ENCODE results near the gene SF3B2. TPM values are rescaled to one million over a fixed set of nuclear protein-coding genes. Genes with fewer than 3 reads are reported as not detected.
"Not testable (repeated sequence)": the region's sequence is repeated elsewhere in the genome, so short reads cannot be mapped to it uniquely, and the experiment has no call there.

Gene SF3B2
- total RNA-seq, 1 donor from 2014 or later: 181 TPM

GRCh38 chr11:66006891-66007176, 45.3 kb upstream of the SF3B2 start:
- TF ChIP-seq, protein P1, sequence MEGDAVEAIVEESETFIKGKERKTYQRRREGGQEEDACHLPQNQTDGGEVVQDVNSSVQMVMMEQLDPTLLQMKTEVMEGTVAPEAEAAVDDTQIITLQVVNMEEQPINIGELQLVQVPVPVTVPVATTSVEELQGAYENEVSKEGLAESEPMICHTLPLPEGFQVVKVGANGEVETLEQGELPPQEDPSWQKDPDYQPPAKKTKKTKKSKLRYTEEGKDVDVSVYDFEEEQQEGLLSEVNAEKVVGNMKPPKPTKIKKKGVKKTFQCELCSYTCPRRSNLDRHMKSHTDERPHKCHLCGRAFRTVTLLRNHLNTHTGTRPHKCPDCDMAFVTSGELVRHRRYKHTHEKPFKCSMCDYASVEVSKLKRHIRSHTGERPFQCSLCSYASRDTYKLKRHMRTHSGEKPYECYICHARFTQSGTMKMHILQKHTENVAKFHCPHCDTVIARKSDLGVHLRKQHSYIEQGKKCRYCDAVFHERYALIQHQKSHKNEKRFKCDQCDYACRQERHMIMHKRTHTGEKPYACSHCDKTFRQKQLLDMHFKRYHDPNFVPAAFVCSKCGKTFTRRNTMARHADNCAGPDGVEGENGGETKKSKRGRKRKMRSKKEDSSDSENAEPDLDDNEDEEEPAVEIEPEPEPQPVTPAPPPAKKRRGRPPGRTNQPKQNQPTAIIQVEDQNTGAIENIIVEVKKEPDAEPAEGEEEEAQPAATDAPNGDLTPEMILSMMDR (IDR thresholded peaks at IDR 0.05; ENCODE audit: insufficient read depth, low read length, poor library complexity, severe bottlenecking): no peak
- no peak overlapping the region for H3K4me3 ChIP-seq (ENCODE audit: low read depth, low read length)
- no peak for DNase-seq (ENCODE audit: low read depth)
- H3K27me3 ChIP-seq (ENCODE audit: control insufficient read depth, insufficient read depth, low read length): no peaks in the 10 kb centered on the region
- no peaks in the 10 kb centered on the region for H3K36me3 ChIP-seq (ENCODE audit: control insufficient read depth, insufficient read depth, low read length)

DNA sequence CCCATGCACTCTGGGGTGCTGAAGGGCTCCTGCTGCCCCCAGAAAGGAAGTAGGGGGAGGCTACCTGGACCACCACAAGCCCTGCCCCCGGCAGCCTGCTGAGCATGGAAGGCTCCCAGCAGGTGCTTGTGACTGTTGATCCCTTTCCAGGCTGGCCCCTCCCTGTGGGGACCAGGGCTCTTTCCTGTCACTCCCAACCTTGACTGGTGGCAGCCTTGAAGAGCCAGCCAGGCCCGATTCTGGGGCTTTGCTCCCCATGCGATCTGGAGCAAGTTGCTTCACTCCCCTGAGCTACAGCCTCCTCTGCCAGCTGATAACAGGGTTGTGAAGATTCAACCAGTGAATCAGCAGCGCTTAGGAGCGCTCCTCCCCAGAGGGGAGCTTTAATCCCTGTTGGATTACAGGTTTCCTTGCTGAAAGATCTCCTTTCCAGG, 44.9 kb upstream of the SF3B2 start:
- Histone ChIP-seq H3K36me3 (ENCODE audit: control insufficient read depth, insufficient read depth, low read length) (no peaks in the 10 kb centered on the region), H3K4me3 (ENCODE audit: low read depth, low read length) (no peak overlapping the region), H3K27me3 (ENCODE audit: control insufficient read depth, insufficient read depth, low read length) (peaks cover 2% of the 10 kb centered on the region)
- DNase-seq (ENCODE audit: low read depth): no peak
- TF ChIP-seq, protein P1 (IDR thresholded peaks at IDR 0.05; ENCODE audit: insufficient read depth, low read length, poor library complexity, severe bottlenecking): no peak

DNA sequence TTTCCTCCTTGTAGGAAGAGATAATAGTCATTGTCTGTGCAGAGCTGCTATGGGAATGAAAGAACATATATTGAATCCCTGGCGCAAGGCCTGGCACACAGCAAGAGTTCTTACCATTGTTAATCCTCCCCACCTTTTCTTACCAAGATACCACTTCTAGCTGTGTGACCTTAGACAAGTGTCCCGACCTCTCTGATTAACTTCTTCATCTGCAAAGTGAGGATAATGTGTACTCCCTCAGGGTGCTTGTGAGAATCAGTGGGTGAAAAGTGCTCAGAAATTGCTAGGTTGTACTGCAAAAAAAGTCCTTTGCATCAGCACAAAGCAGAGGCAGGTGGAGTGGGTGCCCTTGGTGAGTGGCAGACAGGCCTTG, 44.1 kb upstream of the SF3B2 start:
- peaks cover 2% of the 10 kb centered on the region for H3K27me3 ChIP-seq (ENCODE audit: control insufficient read depth, insufficient read depth, low read length)
- H3K4me3 ChIP-seq (ENCODE audit: low read depth, low read length): no peak overlapping the region
- TF ChIP-seq, protein P1 (IDR thresholded peaks at IDR 0.05; ENCODE audit: insufficient read depth, low read length, poor library complexity, severe bottlenecking): no peak
- H3K36me3 ChIP-seq (ENCODE audit: control insufficient read depth, insufficient read depth, low read length): no peaks in the 10 kb centered on the region
- no peak for DNase-seq (ENCODE audit: low read depth)

DNA sequence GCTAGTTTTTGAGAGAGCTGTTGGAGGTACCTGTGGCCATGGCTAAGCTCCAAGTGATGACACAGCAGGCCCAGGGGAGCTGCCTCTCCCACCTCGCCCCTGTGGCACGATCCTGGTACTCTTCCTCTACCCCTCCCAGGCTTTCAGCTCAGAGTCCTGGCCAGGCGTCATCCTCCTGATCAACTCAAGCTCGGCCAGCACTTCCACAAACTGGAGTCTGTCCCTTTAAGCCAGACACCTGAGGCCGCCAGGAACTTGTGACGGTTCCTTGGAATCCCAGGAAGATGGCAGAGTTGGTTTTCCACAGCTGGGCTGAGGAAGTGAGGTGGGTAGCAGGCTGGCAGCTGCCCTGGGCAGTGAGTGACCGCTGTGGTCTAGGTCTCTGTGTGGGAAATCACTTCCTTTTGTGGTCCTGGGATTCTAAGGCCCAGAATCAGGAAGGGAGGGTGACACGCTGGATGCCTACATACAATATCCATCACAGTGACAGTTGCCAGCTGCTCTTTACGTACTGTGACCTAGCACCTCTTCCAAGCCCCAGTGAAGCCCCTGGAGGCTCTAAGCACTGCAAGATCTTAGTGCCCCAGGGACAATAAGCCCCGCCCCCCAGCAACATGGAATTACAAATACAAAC, 43.6 kb upstream of the SF3B2 start:
- no peak for DNase-seq (ENCODE audit: low read depth)
- Histone ChIP-seq H3K4me3 (ENCODE audit: low read depth, low read length) (no peak overlapping the region), H3K27me3 (ENCODE audit: control insufficient read depth, insufficient read depth, low read length) (peaks cover 2% of the 10 kb centered on the region), H3K36me3 (ENCODE audit: control insufficient read depth, insufficient read depth, low read length) (no peaks in the 10 kb centered on the region)
- TF ChIP-seq, protein P1 (IDR thresholded peaks at IDR 0.05; ENCODE audit: insufficient read depth, low read length, poor library complexity, severe bottlenecking): no peak

- not testable (repeated sequence) for H3K36me3 ChIP-seq (ENCODE audit: control insufficient read depth, insufficient read depth, low read length); H3K4me3 ChIP-seq (ENCODE audit: low read depth, low read length); DNase-seq (ENCODE audit: low read depth); H3K27me3 ChIP-seq (ENCODE audit: control insufficient read depth, insufficient read depth, low read length)
These were observed 42.1 kb upstream of the SF3B2 start for GRCh38 chr11:66010036-66010435.

GRCh38 chr11:66011239-66011784, 40.9 kb upstream of the SF3B2 start:
- peak; percentile 89 for DNase-seq (ENCODE audit: low read depth)
- Histone ChIP-seq H3K27me3 (ENCODE audit: control insufficient read depth, insufficient read depth, low read length) (peaks cover 2% of the 10 kb centered on the region), H3K4me3 (ENCODE audit: low read depth, low read length) (no peak overlapping the region), H3K36me3 (ENCODE audit: control insufficient read depth, insufficient read depth, low read length) (no peaks in the 10 kb centered on the region)
- TF ChIP-seq, protein P1 (IDR thresholded peaks at IDR 0.05; ENCODE audit: insufficient read depth, low read length, poor library complexity, severe bottlenecking): no peak

Measured in kidney epithelial cell (primary cell).